GM12801 (cell line): ENCODE measurements around the gene STAT4.

Experiments used
- CTCF ChIP-seq: IDR thresholded peaks from one replicate; pipeline ENCODE4 v1.5.1; 2011; ENCODE audit warnings: control low read depth; ENCODE audit not compliant: insufficient read length; ENCODE audit errors: extremely low read depth

STAT4 gene

GRCh38 chr2:191029280-191029950 is 121.4 kb downstream of the STAT4 start:
- no peak for TF ChIP-seq CTCF

GRCh38 chr2:191026377-191026776 is 124.4 kb downstream of the STAT4 start:
- TF ChIP-seq CTCF, result no peak

GRCh38 chr2:191025135-191025534 is 125.7 kb downstream of the STAT4 start:
- no peak for TF ChIP-seq CTCF

GRCh38 chr2:191023235-191023679 is 127.5 kb downstream of the STAT4 start:
- TF ChIP-seq CTCF, result no peak

GRCh38 chr2:191020742-191021381 is 129.9 kb downstream of the STAT4 start:
- TF ChIP-seq CTCF, result no peak

GRCh38 chr2:191020221-191020741 is 130.5 kb downstream of the STAT4 start:
- TF ChIP-seq CTCF, result no peak

- TF ChIP-seq CTCF, result no peak
Observed at GRCh38 chr2:191019376-191019775, 131.4 kb downstream of the STAT4 start.
